ENCODE measurements around the gene SMIM29. TPM values are rescaled to one million over a fixed set of nuclear protein-coding genes. Genes with fewer than 3 reads are reported as not detected.

SMIM29 gene
- total and polyA plus RNA-seq, 10 of the 15 experiments (the other 5 are each of a cell fraction or from before 2014, with no cell fraction given) = 7.1 to 30.0 (median 16.2) TPM

- FAIRE-seq = no peak
These were observed 23.5 kb upstream of the SMIM29 start for GRCh38 chr6:34272013-34272926.

More at GRCh38 chr6:34272013-34272926, 23.5 kb upstream of the SMIM29 start:
- in situ Hi-C loops (cut with MboI) = no loop called here
- 85% methylated on average over 13 of the region's 13 CpGs for WGBS (ENCODE audit: insufficient coverage, insufficient replicate concordance, low lambda C conversion rate, missing lambda C conversion rate)
- Histone ChIP-seq H3K36me3 (ENCODE audit: control insufficient read depth in 2 of 2, insufficient read depth in 2 of 2, low read length in 1 of 2) (no peaks in the 10 kb centered on the region), H3K4me3 (no peak overlapping the region), H3K9me3 (replicated peaks; ENCODE audit: control insufficient read depth, insufficient read depth, low read length) (no peaks in the 10 kb centered on the region), H3K79me2 (ENCODE audit: control insufficient read depth, insufficient read depth, low read length) (no peaks in the 10 kb centered on the region), H3K9ac (ENCODE audit: control insufficient read depth, insufficient read depth, low read length) (no peak overlapping the region), H3K27ac (ENCODE audit: control insufficient read depth, insufficient read depth) (no peak overlapping the region), H3K4me2 (ENCODE audit: control insufficient read depth, insufficient read depth) (no peak overlapping the region), H2AFZ (ENCODE audit: control insufficient read depth, low read depth, low read length) (no peak overlapping the region), H3K4me1 (ENCODE audit: control insufficient read depth, insufficient read depth, low read length) (peaks cover 13% of the 10 kb centered on the region), H3K27me3 (replicated peaks in 1 of 2; ENCODE audit: control insufficient read depth in 2 of 2, insufficient read depth in 2 of 2, low read length in 1 of 2) (no peaks in the 10 kb centered on the region), H4K20me1 (ENCODE audit: control insufficient read depth, insufficient read depth) (no peaks in the 10 kb centered on the region)
- no peak for DNase-seq (ENCODE audit: low read depth, low spot score)
- CTCF ChIA-PET = interaction anchor here (0.6 to 2.2 kb wide), 4 partner anchors 14 to 725 kb away, joined by 3 to 6 read pairs (median 3); no protein-coding TSS in a partner anchor
- intact Hi-C loops (cut with micrococcal nuclease; ENCODE audit: unreplicated experiment) = no loop called here
- TF ChIP-seq CHD4 (IDR thresholded peaks at IDR 0.05) = no peak
- TF ChIP-seq, protein P1, sequence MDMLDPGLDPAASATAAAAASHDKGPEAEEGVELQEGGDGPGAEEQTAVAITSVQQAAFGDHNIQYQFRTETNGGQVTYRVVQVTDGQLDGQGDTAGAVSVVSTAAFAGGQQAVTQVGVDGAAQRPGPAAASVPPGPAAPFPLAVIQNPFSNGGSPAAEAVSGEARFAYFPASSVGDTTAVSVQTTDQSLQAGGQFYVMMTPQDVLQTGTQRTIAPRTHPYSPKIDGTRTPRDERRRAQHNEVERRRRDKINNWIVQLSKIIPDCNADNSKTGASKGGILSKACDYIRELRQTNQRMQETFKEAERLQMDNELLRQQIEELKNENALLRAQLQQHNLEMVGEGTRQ (IDR thresholded peaks at IDR 0.05; ENCODE audit: borderline replicate concordance, low read depth, low read length) = no peak
- TF ChIP-seq HDAC2 (IDR thresholded peaks at IDR 0.05) = no peak
- peak; percentile 74; the same call in 1 of the 2 replicates for TF ChIP-seq SPI1 (IDR thresholded peaks at IDR 0.05; ENCODE audit: borderline replicate concordance, insufficient read depth, low read depth, low read length)
- no peak for TF ChIP-seq WRNIP1 (IDR thresholded peaks at IDR 0.05; ENCODE audit: borderline replicate concordance, low read depth, low read length)
- TF ChIP-seq IKZF2 (IDR thresholded peaks at IDR 0.05) = peak; percentile 15 to 29; a peak in 1 of 4 replicates
- TF ChIP-seq, protein P2, sequence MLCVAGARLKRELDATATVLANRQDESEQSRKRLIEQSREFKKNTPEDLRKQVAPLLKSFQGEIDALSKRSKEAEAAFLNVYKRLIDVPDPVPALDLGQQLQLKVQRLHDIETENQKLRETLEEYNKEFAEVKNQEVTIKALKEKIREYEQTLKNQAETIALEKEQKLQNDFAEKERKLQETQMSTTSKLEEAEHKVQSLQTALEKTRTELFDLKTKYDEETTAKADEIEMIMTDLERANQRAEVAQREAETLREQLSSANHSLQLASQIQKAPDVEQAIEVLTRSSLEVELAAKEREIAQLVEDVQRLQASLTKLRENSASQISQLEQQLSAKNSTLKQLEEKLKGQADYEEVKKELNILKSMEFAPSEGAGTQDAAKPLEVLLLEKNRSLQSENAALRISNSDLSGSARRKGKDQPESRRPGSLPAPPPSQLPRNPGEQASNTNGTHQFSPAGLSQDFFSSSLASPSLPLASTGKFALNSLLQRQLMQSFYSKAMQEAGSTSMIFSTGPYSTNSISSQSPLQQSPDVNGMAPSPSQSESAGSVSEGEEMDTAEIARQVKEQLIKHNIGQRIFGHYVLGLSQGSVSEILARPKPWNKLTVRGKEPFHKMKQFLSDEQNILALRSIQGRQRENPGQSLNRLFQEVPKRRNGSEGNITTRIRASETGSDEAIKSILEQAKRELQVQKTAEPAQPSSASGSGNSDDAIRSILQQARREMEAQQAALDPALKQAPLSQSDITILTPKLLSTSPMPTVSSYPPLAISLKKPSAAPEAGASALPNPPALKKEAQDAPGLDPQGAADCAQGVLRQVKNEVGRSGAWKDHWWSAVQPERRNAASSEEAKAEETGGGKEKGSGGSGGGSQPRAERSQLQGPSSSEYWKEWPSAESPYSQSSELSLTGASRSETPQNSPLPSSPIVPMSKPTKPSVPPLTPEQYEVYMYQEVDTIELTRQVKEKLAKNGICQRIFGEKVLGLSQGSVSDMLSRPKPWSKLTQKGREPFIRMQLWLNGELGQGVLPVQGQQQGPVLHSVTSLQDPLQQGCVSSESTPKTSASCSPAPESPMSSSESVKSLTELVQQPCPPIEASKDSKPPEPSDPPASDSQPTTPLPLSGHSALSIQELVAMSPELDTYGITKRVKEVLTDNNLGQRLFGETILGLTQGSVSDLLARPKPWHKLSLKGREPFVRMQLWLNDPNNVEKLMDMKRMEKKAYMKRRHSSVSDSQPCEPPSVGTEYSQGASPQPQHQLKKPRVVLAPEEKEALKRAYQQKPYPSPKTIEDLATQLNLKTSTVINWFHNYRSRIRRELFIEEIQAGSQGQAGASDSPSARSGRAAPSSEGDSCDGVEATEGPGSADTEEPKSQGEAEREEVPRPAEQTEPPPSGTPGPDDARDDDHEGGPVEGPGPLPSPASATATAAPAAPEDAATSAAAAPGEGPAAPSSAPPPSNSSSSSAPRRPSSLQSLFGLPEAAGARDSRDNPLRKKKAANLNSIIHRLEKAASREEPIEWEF (IDR thresholded peaks at IDR 0.05; ENCODE audit: insufficient replicate concordance, low read depth, low read length) = no peak
- TF ChIP-seq, protein P3, sequence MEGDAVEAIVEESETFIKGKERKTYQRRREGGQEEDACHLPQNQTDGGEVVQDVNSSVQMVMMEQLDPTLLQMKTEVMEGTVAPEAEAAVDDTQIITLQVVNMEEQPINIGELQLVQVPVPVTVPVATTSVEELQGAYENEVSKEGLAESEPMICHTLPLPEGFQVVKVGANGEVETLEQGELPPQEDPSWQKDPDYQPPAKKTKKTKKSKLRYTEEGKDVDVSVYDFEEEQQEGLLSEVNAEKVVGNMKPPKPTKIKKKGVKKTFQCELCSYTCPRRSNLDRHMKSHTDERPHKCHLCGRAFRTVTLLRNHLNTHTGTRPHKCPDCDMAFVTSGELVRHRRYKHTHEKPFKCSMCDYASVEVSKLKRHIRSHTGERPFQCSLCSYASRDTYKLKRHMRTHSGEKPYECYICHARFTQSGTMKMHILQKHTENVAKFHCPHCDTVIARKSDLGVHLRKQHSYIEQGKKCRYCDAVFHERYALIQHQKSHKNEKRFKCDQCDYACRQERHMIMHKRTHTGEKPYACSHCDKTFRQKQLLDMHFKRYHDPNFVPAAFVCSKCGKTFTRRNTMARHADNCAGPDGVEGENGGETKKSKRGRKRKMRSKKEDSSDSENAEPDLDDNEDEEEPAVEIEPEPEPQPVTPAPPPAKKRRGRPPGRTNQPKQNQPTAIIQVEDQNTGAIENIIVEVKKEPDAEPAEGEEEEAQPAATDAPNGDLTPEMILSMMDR (IDR thresholded peaks at IDR 0.05 in 2 of 3, conservative IDR thresholded peaks at IDR 0.05 in 1 of 3; ENCODE audit: control insufficient read depth in 2 of 3, extremely low read depth in 1 of 3, insufficient read depth in 1 of 3, low read depth in 3 of 3, low read length in 3 of 3) = peak in 1 of 3 experiments; percentile 17; a peak in 1 of 6 replicates
- peak; percentile 40 for TF ChIP-seq IKZF1 (conservative IDR thresholded peaks at IDR 0.05)
- TF ChIP-seq RCOR1 (conservative IDR thresholded peaks at IDR 0.05; ENCODE audit: low read depth, low read length) = no peak
- peak; percentile 69; the same call in 2 of the 3 replicates for ATAC-seq
- RAD21 ChIA-PET (ENCODE audit: unreplicated experiment) = interaction anchor here (0.9 to 1.3 kb wide), 2 partner anchors 9 to 22 kb away, joined by 3 read pairs; no protein-coding TSS in a partner anchor
- no TSS peak for BruUV-seq (replicated peaks)
- SMC1A ChIA-PET (ENCODE audit: uncharacterized antibody, unreplicated experiment) = interaction anchor here (0.9 kb wide), 1 partner anchor 9 kb away, joined by 3 read pairs; no protein-coding TSS in a partner anchor
- POLR2A ChIA-PET = no interaction called here
